HEK293 (cell line): Measurements from ENCODE around the gene RALA.

Experiments
- EGR2 ChIP-seq: fragments of 450-650 bp; formaldehyde crosslinking; IDR thresholded peaks from 2 replicates; pipeline ENCODE4 v1.5.1; 2016; ENCODE audit warnings: low read depth, missing biosample characterization, missing genetic modification characterization
- KLF16 ChIP-seq: fragments of 450-650 bp; formaldehyde crosslinking; IDR thresholded peaks from 2 replicates; pipeline ENCODE4 v1.5.1; 2017; ENCODE audit warnings: missing biosample characterization, missing genetic modification characterization
- MZF1 ChIP-seq: fragments of 450-650 bp; formaldehyde crosslinking; IDR thresholded peaks from 2 replicates; pipeline ENCODE4 v1.5.1; 2017; ENCODE audit warnings: missing biosample characterization, missing genetic modification characterization, borderline replicate concordance
- SP2 ChIP-seq: fragments of 450-650 bp; formaldehyde crosslinking; IDR thresholded peaks from 2 replicates; pipeline ENCODE4 v1.5.1; 2016; ENCODE audit warnings: missing biosample characterization, missing genetic modification characterization
- TCF7L2 ChIP-seq: IDR thresholded peaks from 2 replicates; pipeline ENCODE4 v1.6.1; 2011; ENCODE audit warnings: low read depth, mild to moderate bottlenecking, inconsistent platforms, low read length, moderate library complexity, borderline replicate concordance
- TSHZ1 ChIP-seq: fragments of 450-650 bp; formaldehyde crosslinking; IDR thresholded peaks from 2 replicates; pipeline ENCODE4 v1.5.1; 2016; ENCODE audit warnings: missing biosample characterization, missing genetic modification characterization, borderline replicate concordance
- ZBTB17 ChIP-seq: fragments of 450-650 bp; formaldehyde crosslinking; IDR thresholded peaks from 2 replicates; pipeline ENCODE4 v1.5.1; 2016; ENCODE audit warnings: missing biosample characterization, missing genetic modification characterization
- ZBTB7A ChIP-seq: fragments of 450-650 bp; formaldehyde crosslinking; IDR thresholded peaks from 2 replicates; pipeline ENCODE4 v1.5.1; 2016; ENCODE audit warnings: low read depth, missing biosample characterization, missing genetic modification characterization
- ZNF112 ChIP-seq: fragments of 450-650 bp; formaldehyde crosslinking; IDR thresholded peaks from 2 replicates; pipeline ENCODE4 v1.5.0; 2017; ENCODE audit warnings: missing biosample characterization, missing genetic modification characterization
- ZNF140 ChIP-seq: fragments of 450-650 bp; formaldehyde crosslinking; IDR thresholded peaks from 2 replicates; pipeline ENCODE4 v1.5.1; 2016; ENCODE audit warnings: missing biosample characterization, missing genetic modification characterization
- ZNF148 ChIP-seq: fragments of 450-650 bp; formaldehyde crosslinking; IDR thresholded peaks from 2 replicates; pipeline ENCODE4 v1.5.0; 2017; ENCODE audit warnings: missing biosample characterization, missing genetic modification characterization, borderline replicate concordance
- ZNF16 ChIP-seq: fragments of 450-650 bp; formaldehyde crosslinking; IDR thresholded peaks from 2 replicates; pipeline ENCODE4 v1.5.1; 2016; ENCODE audit warnings: low read depth, missing biosample characterization, missing genetic modification characterization
- ZNF248 ChIP-seq: fragments of 450-650 bp; formaldehyde crosslinking; IDR thresholded peaks from 2 replicates; pipeline ENCODE4 v1.5.1; 2017; ENCODE audit warnings: missing biosample characterization, missing genetic modification characterization
- ZNF292 ChIP-seq: fragments of 450-650 bp; formaldehyde crosslinking; IDR thresholded peaks from 2 replicates; pipeline ENCODE4 v1.5.1; 2016; ENCODE audit warnings: low read depth, missing biosample characterization, missing genetic modification characterization, borderline replicate concordance
- ZNF302 ChIP-seq: fragments of 450-650 bp; formaldehyde crosslinking; IDR thresholded peaks from 2 replicates; pipeline ENCODE4 v1.5.1; 2016; ENCODE audit warnings: missing biosample characterization, missing genetic modification characterization, low read depth
- ZNF341 ChIP-seq: fragments of 450-650 bp; formaldehyde crosslinking; IDR thresholded peaks from 2 replicates; pipeline ENCODE4; 2016; ENCODE audit warnings: low read depth, missing biosample characterization, missing genetic modification characterization
- ZNF555 ChIP-seq: fragments of 450-650 bp; formaldehyde crosslinking; conservative IDR thresholded peaks from 2 replicates; pipeline ENCODE4 v1.5.1; 2017; ENCODE audit warnings: missing biosample characterization, mild to moderate bottlenecking, missing genetic modification characterization, inconsistent platforms
- ZNF560 ChIP-seq: fragments of 450-650 bp; formaldehyde crosslinking; IDR thresholded peaks from 2 replicates; pipeline ENCODE4 v1.5.1; 2017; ENCODE audit warnings: missing biosample characterization, missing genetic modification characterization, borderline replicate concordance
- ZNF561 ChIP-seq: fragments of 450-650 bp; IDR thresholded peaks from 2 replicates; pipeline ENCODE4 v1.5.1; 2018; ENCODE audit warnings: missing biosample characterization, missing genetic modification characterization, borderline replicate concordance
- ZNF571 ChIP-seq: fragments of 450-650 bp; formaldehyde crosslinking; IDR thresholded peaks from 2 replicates; pipeline ENCODE4 v1.5.0; 2017; ENCODE audit warnings: missing biosample characterization, missing genetic modification characterization
- ZNF645 ChIP-seq: fragments of 450-650 bp; formaldehyde crosslinking; IDR thresholded peaks from 2 replicates; pipeline ENCODE4; 2016; ENCODE audit warnings: missing biosample characterization, missing genetic modification characterization
- ZNF654 ChIP-seq: fragments of 450-650 bp; formaldehyde crosslinking; IDR thresholded peaks from 2 replicates; pipeline ENCODE4 v1.5.1; 2016; ENCODE audit warnings: low read depth, missing biosample characterization, missing genetic modification characterization
- ZNF830 ChIP-seq: fragments of 450-650 bp; IDR thresholded peaks from 2 replicates; pipeline ENCODE4 v1.5.0; 2018; ENCODE audit warnings: missing biosample characterization, missing genetic modification characterization, low read depth, mild to moderate bottlenecking, moderate library complexity
- TF ChIP-seq, protein P1 (sequence below): fragments of 450-650 bp; formaldehyde crosslinking; IDR thresholded peaks from 2 replicates; pipeline ENCODE4 v1.5.1; 2017; ENCODE audit warnings: missing biosample characterization, missing genetic modification characterization
- TF ChIP-seq, protein P2 (sequence below): fragments of 450-650 bp; formaldehyde crosslinking; IDR thresholded peaks from 2 replicates; pipeline ENCODE4 v1.5.1; 2016; ENCODE audit warnings: missing biosample characterization, missing genetic modification characterization
- TF ChIP-seq, protein P3 (sequence below): fragments of 450-650 bp; formaldehyde crosslinking; IDR thresholded peaks from 2 replicates; pipeline ENCODE4 v1.5.1; 2016; ENCODE audit warnings: missing biosample characterization, missing genetic modification characterization
- TF ChIP-seq, protein P4 (sequence below): fragments of 450-650 bp; formaldehyde crosslinking; IDR thresholded peaks from 2 replicates; pipeline ENCODE4 v1.5.1; 2016; ENCODE audit warnings: missing biosample characterization, missing genetic modification characterization, low read depth

The RALA gene

DNA sequence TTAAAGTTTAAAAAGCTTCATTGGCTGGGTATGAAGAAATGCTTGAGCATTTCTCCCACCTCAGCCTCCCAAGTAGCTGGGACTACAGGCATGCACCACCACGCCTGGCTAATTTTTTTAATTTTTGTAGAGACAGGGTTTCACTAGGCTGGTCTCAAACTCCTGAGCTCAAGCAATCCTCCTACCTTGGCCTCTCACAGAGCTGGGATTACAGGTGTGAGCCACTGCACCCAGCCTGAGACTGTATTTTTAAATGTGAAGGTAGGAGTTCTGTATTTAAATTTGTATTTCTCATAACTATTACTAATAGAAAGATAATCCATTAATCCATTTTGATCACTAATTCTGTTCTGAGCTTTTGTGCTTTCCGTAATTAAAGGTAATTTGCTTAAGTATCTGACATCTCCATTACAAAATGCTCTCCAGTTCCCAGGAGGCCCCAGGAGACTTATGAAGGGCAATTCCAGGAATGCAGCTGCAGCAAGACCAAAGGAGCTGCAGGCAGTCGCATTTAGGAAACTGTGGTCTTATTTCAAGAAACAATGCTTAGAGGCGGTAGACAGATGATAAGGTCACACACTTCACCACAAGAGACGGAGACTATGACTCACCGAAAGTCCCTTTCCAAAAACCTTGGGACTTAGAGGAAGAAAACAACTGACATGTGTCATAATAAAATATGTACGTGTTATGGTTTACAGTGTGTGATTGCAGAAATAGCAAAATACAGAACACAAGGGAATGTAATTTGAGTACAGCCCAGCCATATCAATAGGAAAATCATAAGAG is 33.9 kb upstream of the RALA start (continued):
- TF ChIP-seq, protein P1, sequence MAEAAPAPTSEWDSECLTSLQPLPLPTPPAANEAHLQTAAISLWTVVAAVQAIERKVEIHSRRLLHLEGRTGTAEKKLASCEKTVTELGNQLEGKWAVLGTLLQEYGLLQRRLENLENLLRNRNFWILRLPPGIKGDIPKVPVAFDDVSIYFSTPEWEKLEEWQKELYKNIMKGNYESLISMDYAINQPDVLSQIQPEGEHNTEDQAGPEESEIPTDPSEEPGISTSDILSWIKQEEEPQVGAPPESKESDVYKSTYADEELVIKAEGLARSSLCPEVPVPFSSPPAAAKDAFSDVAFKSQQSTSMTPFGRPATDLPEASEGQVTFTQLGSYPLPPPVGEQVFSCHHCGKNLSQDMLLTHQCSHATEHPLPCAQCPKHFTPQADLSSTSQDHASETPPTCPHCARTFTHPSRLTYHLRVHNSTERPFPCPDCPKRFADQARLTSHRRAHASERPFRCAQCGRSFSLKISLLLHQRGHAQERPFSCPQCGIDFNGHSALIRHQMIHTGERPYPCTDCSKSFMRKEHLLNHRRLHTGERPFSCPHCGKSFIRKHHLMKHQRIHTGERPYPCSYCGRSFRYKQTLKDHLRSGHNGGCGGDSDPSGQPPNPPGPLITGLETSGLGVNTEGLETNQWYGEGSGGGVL (tag by site-specific recombination): no peak
- no peak for TF ChIP-seq KLF16 (tag by site-specific recombination)
- TF ChIP-seq, protein P2, sequence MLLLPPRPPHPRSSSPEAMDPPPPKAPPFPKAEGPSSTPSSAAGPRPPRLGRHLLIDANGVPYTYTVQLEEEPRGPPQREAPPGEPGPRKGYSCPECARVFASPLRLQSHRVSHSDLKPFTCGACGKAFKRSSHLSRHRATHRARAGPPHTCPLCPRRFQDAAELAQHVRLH (tag by site-specific recombination): no peak
- TF ChIP-seq ZNF654 (tag by site-specific recombination): no peak
- peak; percentile 75; the same call in 1 of the 2 replicates for TF ChIP-seq TSHZ1
- TF ChIP-seq ZNF645 (tag by site-specific recombination): no peak
- no peak for TF ChIP-seq ZNF571 (tag by site-specific recombination)
- TF ChIP-seq SP2 (tag by site-specific recombination): no peak
- 0 out of 2 replicates have a peak, but pooled peaks have one; percentile 32 for TF ChIP-seq ZNF561
- TF ChIP-seq ZBTB7A: no peak
- TF ChIP-seq ZNF292 (tag by site-specific recombination): no peak
- TF ChIP-seq MZF1 (tag by site-specific recombination): no peak
- no peak for TF ChIP-seq ZNF16 (tag by site-specific recombination)
- TF ChIP-seq TCF7L2: peak; percentile 53; the same call in 1 of the 2 replicates
- TF ChIP-seq ZBTB17 (tag by site-specific recombination): 0 out of 2 replicates have a peak, but pooled peaks have one; percentile 43
- TF ChIP-seq, protein P3, sequence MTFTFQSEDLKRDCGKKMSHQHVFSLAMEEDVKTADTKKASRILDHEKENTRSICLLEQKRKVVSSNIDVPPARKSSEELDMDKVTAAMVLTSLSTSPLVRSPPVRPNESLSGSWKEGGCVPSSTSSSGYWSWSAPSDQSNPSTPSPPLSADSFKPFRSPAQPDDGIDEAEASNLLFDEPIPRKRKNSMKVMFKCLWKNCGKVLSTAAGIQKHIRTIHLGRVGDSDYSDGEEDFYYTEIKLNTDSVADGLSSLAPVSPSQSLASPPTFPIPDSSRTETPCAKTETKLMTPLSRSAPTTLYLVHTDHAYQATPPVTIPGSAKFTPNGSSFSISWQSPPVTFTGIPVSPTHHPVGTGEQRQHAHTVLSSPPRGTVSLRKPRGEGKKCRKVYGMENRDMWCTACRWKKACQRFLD (tag by site-specific recombination): no peak
- TF ChIP-seq ZNF140: no peak
- TF ChIP-seq, protein P4, sequence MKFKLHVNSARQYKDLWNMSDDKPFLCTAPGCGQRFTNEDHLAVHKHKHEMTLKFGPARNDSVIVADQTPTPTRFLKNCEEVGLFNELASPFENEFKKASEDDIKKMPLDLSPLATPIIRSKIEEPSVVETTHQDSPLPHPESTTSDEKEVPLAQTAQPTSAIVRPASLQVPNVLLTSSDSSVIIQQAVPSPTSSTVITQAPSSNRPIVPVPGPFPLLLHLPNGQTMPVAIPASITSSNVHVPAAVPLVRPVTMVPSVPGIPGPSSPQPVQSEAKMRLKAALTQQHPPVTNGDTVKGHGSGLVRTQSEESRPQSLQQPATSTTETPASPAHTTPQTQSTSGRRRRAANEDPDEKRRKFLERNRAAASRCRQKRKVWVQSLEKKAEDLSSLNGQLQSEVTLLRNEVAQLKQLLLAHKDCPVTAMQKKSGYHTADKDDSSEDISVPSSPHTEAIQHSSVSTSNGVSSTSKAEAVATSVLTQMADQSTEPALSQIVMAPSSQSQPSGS: peak; percentile 36; the same call in 1 of the 2 replicates
- no peak for TF ChIP-seq ZNF560
- no peak for TF ChIP-seq ZNF248 (tag by site-specific recombination)
- no peak for TF ChIP-seq ZNF302 (tag by site-specific recombination)
- TF ChIP-seq ZNF341: no peak
- no peak for TF ChIP-seq ZNF148 (tag by site-specific recombination)
- no peak for TF ChIP-seq ZNF830 (tag by site-specific recombination)
- TF ChIP-seq ZNF555 (tag by site-specific recombination): no peak
- TF ChIP-seq ZNF112 (tag by site-specific recombination): no peak
- no peak for TF ChIP-seq EGR2
